SK-N-MC (cell line): ENCODE data around the gene BRPF1.

Source experiments
- EZH2 ChIP-seq: fragments of 200-600 bp; sonication (generic); IDR thresholded peaks from one replicate; pipeline ENCODE4 v1.6.1; 2017; ENCODE audit warnings: antibody characterized with exemption
- FOXP2 ChIP-seq: optimal IDR thresholded peaks from 2 replicates; pipeline ENCODE3; 2011; ENCODE audit warnings: mild to moderate bottlenecking, moderate library complexity; ENCODE audit not compliant: insufficient read depth; ENCODE audit errors: extremely low read length, control extremely low read depth
- POLR2AphosphoS5 ChIP-seq: IDR thresholded peaks from 2 replicates; pipeline ENCODE4 v1.6.1; 2012; ENCODE audit warnings: mild to moderate bottlenecking, low read depth, low read length, borderline replicate concordance

GRCh38 chr3:9783954-9784353 lies 52.4 kb downstream of the BRPF1 start:
- TF ChIP-seq EZH2 (no peak), POLR2AphosphoS5 (no peak), FOXP2 (no peak)
